ENCODE measurements around the gene ACHE.
"Not testable (repeated sequence)": the region's sequence is repeated elsewhere in the genome, so short reads cannot be mapped to it uniquely, and the experiment has no call there.

Gene ACHE

GRCh38 chr7:100911484-100911883 lies 15.8 kb upstream of the ACHE start:
- Histone ChIP-seq H3K9me3 (ENCODE audit: control insufficient read depth, insufficient read depth, low read length) (no peaks in the 10 kb centered on the region), H3K4me1 (ENCODE audit: insufficient read depth, low read length) (peaks cover 4% of the 10 kb centered on the region; the same call in 1 of the 2 replicates), H3K36me3 (ENCODE audit: insufficient read depth, low read length) (no peaks in the 10 kb centered on the region), H3K9ac (ENCODE audit: low read depth, low read length) (no peak overlapping the region)

GRCh38 chr7:100910443-100910842 lies 14.8 kb upstream of the ACHE start:
- not testable (repeated sequence) for H3K36me3 ChIP-seq (ENCODE audit: insufficient read depth, low read length); H3K9ac ChIP-seq (ENCODE audit: low read depth, low read length); H3K9me3 ChIP-seq (ENCODE audit: control insufficient read depth, insufficient read depth, low read length); H3K4me1 ChIP-seq (ENCODE audit: insufficient read depth, low read length)

- Histone ChIP-seq H3K9me3 (ENCODE audit: control insufficient read depth, insufficient read depth, low read length) (no peaks in the 10 kb centered on the region), H3K9ac (ENCODE audit: low read depth, low read length) (no peak overlapping the region), H3K4me1 (ENCODE audit: insufficient read depth, low read length) (no peaks in the 10 kb centered on the region), H3K36me3 (ENCODE audit: insufficient read depth, low read length) (no peaks in the 10 kb centered on the region)
Observed at GRCh38 chr7:100908512-100908911, 12.8 kb upstream of the ACHE start.

GRCh38 chr7:100902638-100903037 lies 7.0 kb upstream of the ACHE start:
- Histone ChIP-seq H3K4me1 (ENCODE audit: insufficient read depth, low read length) (no peaks in the 10 kb centered on the region), H3K9ac (ENCODE audit: low read depth, low read length) (no peak overlapping the region), H3K9me3 (ENCODE audit: control insufficient read depth, insufficient read depth, low read length) (no peaks in the 10 kb centered on the region), H3K36me3 (ENCODE audit: insufficient read depth, low read length) (no peaks in the 10 kb centered on the region)

- Histone ChIP-seq H3K4me1 (ENCODE audit: insufficient read depth, low read length) (no peaks in the 10 kb centered on the region), H3K9me3 (ENCODE audit: control insufficient read depth, insufficient read depth, low read length) (no peaks in the 10 kb centered on the region), H3K9ac (ENCODE audit: low read depth, low read length) (no peak overlapping the region), H3K36me3 (ENCODE audit: insufficient read depth, low read length) (no peaks in the 10 kb centered on the region)
Observed at GRCh38 chr7:100901921-100902332, 6.2 kb upstream of the ACHE start.

GRCh38 chr7:100900978-100901377 lies 5.3 kb upstream of the ACHE start:
- no peaks in the 10 kb centered on the region for H3K9me3 ChIP-seq (ENCODE audit: control insufficient read depth, insufficient read depth, low read length)
- no peaks in the 10 kb centered on the region for H3K4me1 ChIP-seq (ENCODE audit: insufficient read depth, low read length)
- H3K9ac ChIP-seq (ENCODE audit: low read depth, low read length): no peak overlapping the region
- H3K36me3 ChIP-seq (ENCODE audit: insufficient read depth, low read length): no peaks in the 10 kb centered on the region

- no peaks in the 10 kb centered on the region for H3K9me3 ChIP-seq (ENCODE audit: control insufficient read depth, insufficient read depth, low read length)
Observed at GRCh38 chr7:100899432-100899831, 3.7 kb upstream of the ACHE start.

GRCh38 chr7:100897772-100898454 lies 2.2 kb upstream of the ACHE start:
- Histone ChIP-seq H3K9me3 (ENCODE audit: control insufficient read depth, insufficient read depth, low read length) (no peaks in the 10 kb centered on the region), H3K9ac (ENCODE audit: low read depth, low read length) (no peak overlapping the region), H3K36me3 (ENCODE audit: insufficient read depth, low read length) (no peaks in the 10 kb centered on the region), H3K4me1 (ENCODE audit: insufficient read depth, low read length) (no peaks in the 10 kb centered on the region)

More at GRCh38 chr7:100899432-100899831, 3.7 kb upstream of the ACHE start:
- Histone ChIP-seq H3K4me1 (ENCODE audit: insufficient read depth, low read length) (no peaks in the 10 kb centered on the region), H3K9ac (ENCODE audit: low read depth, low read length) (no peak overlapping the region), H3K36me3 (ENCODE audit: insufficient read depth, low read length) (no peaks in the 10 kb centered on the region)

- no peaks in the 10 kb centered on the region for H3K9me3 ChIP-seq (ENCODE audit: control insufficient read depth, insufficient read depth, low read length)
- H3K4me1 ChIP-seq (ENCODE audit: insufficient read depth, low read length): no peaks in the 10 kb centered on the region; the same call in 1 of the 2 replicates
- peak overlapping the region; percentile 30; the same call in 1 of the 2 replicates for H3K9ac ChIP-seq (ENCODE audit: low read depth, low read length)
- H3K36me3 ChIP-seq (ENCODE audit: insufficient read depth, low read length): no peaks in the 10 kb centered on the region
Observed at GRCh38 chr7:100896732-100897608, 1.3 kb upstream of the ACHE start.

GRCh38 chr7:100895956-100896731 lies 456 bp upstream of the ACHE start:
- H3K9ac ChIP-seq (ENCODE audit: low read depth, low read length): peak overlapping the region; percentile 30; the same call in 1 of the 2 replicates
- H3K36me3 ChIP-seq (ENCODE audit: insufficient read depth, low read length): no peaks in the 10 kb centered on the region
- H3K4me1 ChIP-seq (ENCODE audit: insufficient read depth, low read length): no peaks in the 10 kb centered on the region; the same call in 1 of the 2 replicates
- H3K9me3 ChIP-seq (ENCODE audit: control insufficient read depth, insufficient read depth, low read length): no peaks in the 10 kb centered on the region

- no peaks in the 10 kb centered on the region; the same call in 1 of the 2 replicates for H3K4me1 ChIP-seq (ENCODE audit: insufficient read depth, low read length)
- peak overlapping the region; percentile 70 for H3K9ac ChIP-seq (ENCODE audit: low read depth, low read length)
- H3K9me3 ChIP-seq (ENCODE audit: control insufficient read depth, insufficient read depth, low read length): no peaks in the 10 kb centered on the region
- H3K36me3 ChIP-seq (ENCODE audit: insufficient read depth, low read length): no peaks in the 10 kb centered on the region
Observed at GRCh38 chr7:100894860-100895700, 608 bp downstream of the ACHE start.

GRCh38 chr7:100893910-100894721 lies 1.6 kb downstream of the ACHE start:
- Histone ChIP-seq H3K36me3 (ENCODE audit: insufficient read depth, low read length) (no peaks in the 10 kb centered on the region), H3K9me3 (ENCODE audit: control insufficient read depth, insufficient read depth, low read length) (no peaks in the 10 kb centered on the region), H3K4me1 (ENCODE audit: insufficient read depth, low read length) (no peaks in the 10 kb centered on the region; the same call in 1 of the 2 replicates), H3K9ac (ENCODE audit: low read depth, low read length) (peak overlapping the region; percentile 70; the same call in 1 of the 2 replicates)
